ENCODE data around the gene RNF214. TPM values are rescaled to one million over a fixed set of nuclear protein-coding genes. Genes with fewer than 3 reads are reported as not detected.

The RNF214 gene
- total and polyA plus RNA-seq, 2 of the 4 experiments (the other 2 are of a cell fraction): 7.9 to 14.8 TPM

DNA sequence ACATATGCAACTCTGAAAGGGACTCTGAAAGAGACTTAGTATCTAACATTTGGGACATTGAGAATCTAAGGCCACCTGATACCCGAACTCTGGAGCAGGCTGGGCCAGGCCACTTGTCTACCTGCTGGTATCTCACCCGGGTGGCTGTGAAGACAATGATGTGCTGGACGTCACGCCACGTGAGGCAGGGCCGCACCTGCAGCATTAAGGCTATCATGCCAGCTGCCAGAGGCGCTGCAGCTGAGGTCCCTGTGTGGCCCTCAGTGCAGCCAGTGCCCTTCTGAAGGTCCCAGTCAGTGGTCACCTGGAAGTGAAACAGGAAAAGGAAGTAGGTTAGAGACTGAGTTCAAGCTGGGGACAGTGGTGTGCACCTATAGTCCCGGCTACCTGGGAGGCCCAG lies 13.0 kb upstream of the RNF214 start:
- Histone ChIP-seq H3K56ac (ENCODE audit: extremely low read depth, insufficient read depth, low read length) (no peak overlapping the region), H2AFZ (replicated peaks; ENCODE audit: low read length, poor library complexity) (no peak overlapping the region), H2BK120ac (ENCODE audit: low read depth, low read length) (peak overlapping the region; percentile 97; the same call in 1 of the 2 replicates), H2AK5ac (ENCODE audit: low read depth, low read length) (peak overlapping the region; percentile 86), H2BK15ac (ENCODE audit: low read depth, low read length) (peak overlapping the region; percentile 100; the same call in 2 of the 3 replicates), H3K27me3 (ENCODE audit: control insufficient read depth, insufficient read depth, low read length) (no peaks in the 10 kb centered on the region), H2BK5ac (ENCODE audit: low read depth, low read length, poor library complexity, severe bottlenecking) (peak overlapping the region; percentile 99), H4K20me1 (ENCODE audit: insufficient read depth, low read length) (no peaks in the 10 kb centered on the region), H3K9ac (ENCODE audit: low read depth, low read length) (no peak overlapping the region), H3K4me3 (ENCODE audit: insufficient read depth, low read depth, low read length) (no peak overlapping the region), H3K4me2 (ENCODE audit: low read depth, low read length) (no peak overlapping the region), H3K9me3 (ENCODE audit: control insufficient read depth, insufficient read depth, low read length) (no peaks in the 10 kb centered on the region), H3K79me1 (ENCODE audit: low read depth in 1 of 2, low read length in 2 of 2) (peaks cover 18 to 56% of the 10 kb centered on the region in 2 experiments; a peak in 3 of 4 replicates), H3K27ac (ENCODE audit: insufficient read depth, low read length) (peak overlapping the region; percentile 100), H2AK9ac (replicated peaks; ENCODE audit: low read depth, low read length, poor library complexity) (peak overlapping the region; percentile 37), H3K18ac (ENCODE audit: low read depth, low read length) (no peak overlapping the region), H3K4me1 (ENCODE audit: control insufficient read depth, insufficient read depth, low read length) (peaks cover 40% of the 10 kb centered on the region), H3K14ac (replicated peaks; ENCODE audit: low read depth, low read length) (peak overlapping the region; percentile 46; the same call in 1 of the 2 replicates), H3K9me1 (ENCODE audit: insufficient read depth, low read length) (peaks cover 28% of the 10 kb centered on the region), H4K5ac (ENCODE audit: low read depth, low read length) (no peak overlapping the region), H2BK20ac (ENCODE audit: low read depth, low read length) (peak overlapping the region; percentile 96; the same call in 1 of the 2 replicates), H4K91ac (ENCODE audit: insufficient read depth, low read depth, low read length) (peak overlapping the region; percentile 99; the same call in 1 of the 2 replicates), H4K8ac (ENCODE audit: low read depth in 2 of 2, low read length in 2 of 2) (peak overlapping the region in 1 of 2 experiments; percentile 99; a peak in 2 of 4 replicates), H3K36me3 (ENCODE audit: control insufficient read depth, insufficient read depth, low read length) (peaks cover 44% of the 10 kb centered on the region), H3K23ac (ENCODE audit: low read depth, low read length) (peak overlapping the region; percentile 98; the same call in 1 of the 2 replicates), H3K4ac (ENCODE audit: low read depth, low read length) (peak overlapping the region; percentile 99)
- TF ChIP-seq ELK1 (IDR thresholded peaks at IDR 0.05; ENCODE audit: borderline replicate concordance, low read depth, low read length) (no peak), SMC3 (IDR thresholded peaks at IDR 0.05; ENCODE audit: low read depth, low read length) (no peak), CEBPB (IDR thresholded peaks at IDR 0.05; ENCODE audit: low read depth, low read length) (no peak), RCOR1 (IDR thresholded peaks at IDR 0.05; ENCODE audit: insufficient replicate concordance, low read length) (no peak), CHD1 (IDR thresholded peaks at IDR 0.05; ENCODE audit: low read depth, low read length) (no peak), CTCF (conservative IDR thresholded peaks at IDR 0.05; ENCODE audit: low read depth, low read length) (no peak)
- TF ChIP-seq, protein P1, sequence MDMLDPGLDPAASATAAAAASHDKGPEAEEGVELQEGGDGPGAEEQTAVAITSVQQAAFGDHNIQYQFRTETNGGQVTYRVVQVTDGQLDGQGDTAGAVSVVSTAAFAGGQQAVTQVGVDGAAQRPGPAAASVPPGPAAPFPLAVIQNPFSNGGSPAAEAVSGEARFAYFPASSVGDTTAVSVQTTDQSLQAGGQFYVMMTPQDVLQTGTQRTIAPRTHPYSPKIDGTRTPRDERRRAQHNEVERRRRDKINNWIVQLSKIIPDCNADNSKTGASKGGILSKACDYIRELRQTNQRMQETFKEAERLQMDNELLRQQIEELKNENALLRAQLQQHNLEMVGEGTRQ (IDR thresholded peaks at IDR 0.05; ENCODE audit: low read depth, low read length): no peak
- ATAC-seq (ENCODE audit: low read depth) (no peak), DNase-seq (no peak)
- intact Hi-C loops (cut with micrococcal nuclease): no loop called here
- POLR2A ChIA-PET (ENCODE audit: unreplicated experiment): interaction anchor here (0.6 kb wide), 1 partner anchor 221 kb away, joined by 3 read pairs; no protein-coding TSS in a partner anchor
- no TSS peak for BruUV-seq (replicated peaks)
- CTCF ChIA-PET: no interaction called here
- WGBS, 2 experiments (ENCODE audit: extremely low coverage in 2 of 2, insufficient read length in 1 of 2): 99% methylated on average over 7 of the region's 8 CpGs; no CpG with 5 or more reads in 1 of the 2 experiments
- in situ Hi-C loops (cut with MboI; ENCODE audit: low sequenced_read_pairs): no loop called here
- dilution Hi-C loops (cut with HindIII; ENCODE audit: low sequenced_read_pairs, unreplicated experiment): no loop called here
